Measurements from ENCODE around the gene SPTBN4.
A peak's percentile ranks its signal among the peaks of the same experiment; 100 is the strongest.
"Not testable (repeated sequence)": the region's sequence is repeated elsewhere in the genome, so short reads cannot be mapped to it uniquely, and the experiment has no call there.

The SPTBN4 gene

GRCh38 chr19:40442328-40443130 lies 24.3 kb upstream of the SPTBN4 start:
- FAIRE-seq = no peak

DNA sequence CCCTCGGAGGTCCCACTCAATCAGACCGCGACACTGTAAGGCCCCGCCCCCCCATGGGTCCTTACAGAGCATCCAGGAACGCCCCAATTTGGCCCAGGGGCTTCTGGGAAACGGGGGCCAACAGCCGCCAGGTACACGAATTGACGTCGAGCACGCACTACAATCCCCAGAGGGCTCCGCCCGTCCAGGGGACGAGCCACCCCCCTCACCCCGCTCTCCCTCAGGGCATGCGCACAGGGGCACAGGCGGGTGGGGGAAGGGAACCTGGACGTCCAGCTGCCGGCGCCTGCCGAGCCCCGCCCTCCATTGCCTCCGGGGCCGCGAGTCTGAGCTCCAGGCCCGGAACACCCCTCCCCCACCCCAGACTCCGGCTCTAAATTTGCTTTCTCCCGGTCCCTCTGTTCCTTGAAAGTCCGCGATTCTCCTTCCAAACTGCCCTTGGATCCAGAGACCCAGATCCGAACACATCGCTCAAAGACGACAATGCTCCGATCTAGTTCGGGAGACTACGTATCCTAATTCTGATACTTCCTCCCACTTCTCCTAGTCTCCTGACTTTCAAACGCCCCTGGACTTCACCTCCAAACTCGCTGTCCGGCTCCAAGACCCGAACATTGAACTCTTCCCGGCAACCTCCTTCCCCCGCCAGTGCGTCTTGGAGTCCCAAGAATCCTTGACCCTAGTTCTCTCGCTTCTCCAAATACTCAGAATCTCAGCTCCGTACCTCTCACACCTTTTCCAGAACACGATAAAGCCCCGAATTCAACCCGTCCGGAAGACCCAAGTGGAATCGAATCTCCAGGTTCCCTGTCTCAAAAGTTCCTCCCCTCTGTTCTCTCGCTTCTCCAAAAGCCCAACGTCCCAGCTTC lies 23.4 kb upstream of the SPTBN4 start:
- peak; percentile 98 for FAIRE-seq

DNA sequence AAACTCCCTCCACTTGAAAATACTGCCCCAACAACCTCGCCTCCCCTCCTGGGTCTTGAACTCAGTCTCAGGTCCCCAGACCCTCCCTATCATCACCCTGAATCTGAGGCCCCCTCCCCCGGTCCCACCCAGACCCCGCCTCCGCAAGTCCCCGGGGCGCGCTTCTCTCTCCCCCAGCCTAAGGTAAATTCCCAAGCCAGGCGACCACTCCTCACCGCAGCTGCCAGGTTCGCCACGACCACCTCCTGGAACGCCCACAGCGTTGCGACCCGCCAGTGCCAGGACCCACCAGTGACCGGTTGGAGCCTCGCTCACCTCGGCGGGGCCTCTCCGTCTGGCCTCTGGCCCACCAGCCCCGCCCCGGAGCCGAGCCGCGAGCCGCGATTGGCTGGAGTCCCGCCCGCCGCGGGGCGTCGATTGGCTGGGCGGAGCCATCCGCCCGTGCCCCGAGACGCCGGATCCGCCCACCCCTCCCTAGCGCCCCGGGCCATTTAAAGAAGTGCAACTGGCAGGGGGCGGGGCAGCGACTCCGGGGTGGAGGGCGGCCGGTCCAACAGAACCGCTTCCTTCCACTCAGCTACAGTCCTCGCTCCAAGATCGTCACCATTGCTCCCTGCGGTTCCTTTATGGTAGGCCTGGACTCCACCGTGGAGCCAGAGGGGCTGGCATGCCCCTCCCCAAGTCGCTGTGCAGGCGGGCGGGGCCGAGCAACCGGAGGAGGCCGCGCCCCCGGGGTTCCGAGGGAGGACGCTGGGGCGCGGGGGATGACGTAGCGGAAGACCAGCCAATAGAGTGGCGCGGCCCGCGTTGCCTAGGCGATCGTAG lies 22.6 kb upstream of the SPTBN4 start, which contains the start of gene SERTAD3:
Gene SERTAD3 (minus strand): TSS at position 336 of the 825 bp plus-strand sequence. CDS start 2,255 bp downstream, outside the sequence.
- peak; percentile 77 for FAIRE-seq

GRCh38 chr19:40444825-40445312 lies 21.9 kb upstream of the SPTBN4 start:
- no peak for FAIRE-seq

DNA sequence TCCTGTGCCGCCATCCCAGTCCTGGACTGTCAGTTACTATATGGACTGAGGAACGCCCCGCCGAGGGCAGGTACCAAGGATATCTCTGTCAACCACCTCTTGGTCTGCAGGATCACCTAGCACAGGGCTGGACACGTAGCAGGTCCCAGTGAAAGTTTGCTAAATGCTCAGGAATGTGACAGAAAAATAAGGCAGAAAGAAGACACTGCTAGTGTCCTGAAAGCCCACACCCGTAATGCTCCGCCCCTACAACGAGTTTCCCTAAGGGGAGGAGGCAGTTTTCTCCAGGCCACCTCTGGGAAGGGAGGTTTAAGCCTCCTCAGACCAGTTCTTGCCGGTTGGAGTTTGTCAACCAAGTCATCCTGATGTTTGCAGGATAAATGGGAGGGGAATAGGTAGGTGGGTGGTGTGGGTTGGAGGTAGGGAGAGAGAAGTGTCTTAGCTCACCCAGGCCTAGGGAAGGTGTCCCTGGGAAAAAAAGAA lies 21.0 kb upstream of the SPTBN4 start:
- no peak for FAIRE-seq

- no peak for FAIRE-seq
These were observed 20.5 kb upstream of the SPTBN4 start for GRCh38 chr19:40446263-40446784.

GRCh38 chr19:40449506-40449905 lies 17.3 kb upstream of the SPTBN4 start:
- no peak for FAIRE-seq

GRCh38 chr19:40450664-40451063 lies 16.1 kb upstream of the SPTBN4 start:
- no peak for FAIRE-seq

- no peak for FAIRE-seq
These were observed 14.8 kb upstream of the SPTBN4 start for GRCh38 chr19:40452016-40452415.

DNA sequence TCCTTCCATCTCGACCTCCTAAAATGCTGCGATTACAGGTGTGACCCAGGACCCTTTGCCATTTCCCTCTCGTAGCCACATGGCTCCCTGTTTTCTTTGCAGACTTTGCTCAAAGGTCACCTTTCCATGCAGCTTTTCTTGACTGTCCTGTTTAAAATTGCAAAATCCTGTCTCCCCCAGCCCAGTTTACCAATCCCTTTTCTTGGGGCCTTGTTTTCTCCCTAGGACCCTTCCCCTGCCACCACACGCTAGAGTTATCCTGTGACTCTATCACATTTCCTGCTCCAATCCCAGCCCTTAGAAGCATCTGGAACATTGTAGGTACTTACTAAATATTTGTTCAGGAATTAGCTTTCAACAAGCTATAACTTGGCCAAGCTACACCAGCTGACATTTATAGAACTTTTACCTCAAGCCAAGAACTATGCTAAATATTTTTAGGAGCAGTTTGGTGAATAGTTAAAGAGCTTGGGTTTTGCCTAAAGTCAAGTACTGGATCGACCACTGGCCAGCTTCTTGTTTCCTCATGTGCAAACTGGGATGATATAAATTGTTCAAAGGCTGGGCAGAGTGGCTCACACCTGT lies 13.6 kb upstream of the SPTBN4 start:
- no peak for FAIRE-seq

DNA sequence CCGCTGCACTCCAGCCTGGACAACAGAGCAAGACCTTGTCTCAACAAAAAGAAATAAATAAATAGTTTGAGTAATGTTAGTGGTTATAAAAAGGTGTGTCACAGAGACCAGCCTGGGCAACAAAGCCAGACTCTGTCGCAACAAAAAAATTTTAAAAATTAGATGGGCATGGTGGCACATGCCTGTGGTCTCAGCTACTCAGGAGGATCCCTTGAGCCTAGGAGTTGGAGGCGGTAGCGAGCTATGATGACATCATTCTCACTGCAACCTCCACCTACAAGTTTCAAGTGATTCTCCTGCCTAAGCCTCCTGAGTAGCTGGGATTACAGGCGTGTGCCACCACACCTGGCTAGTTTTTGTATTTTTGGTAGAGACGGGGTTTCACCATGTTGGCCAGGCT lies 12.9 kb upstream of the SPTBN4 start:
- not testable (repeated sequence) for FAIRE-seq

GRCh38 chr19:40457048-40457447 lies 9.8 kb upstream of the SPTBN4 start:
- no peak for FAIRE-seq

- FAIRE-seq = no peak
These were observed 8.7 kb upstream of the SPTBN4 start for GRCh38 chr19:40457953-40458596.

DNA sequence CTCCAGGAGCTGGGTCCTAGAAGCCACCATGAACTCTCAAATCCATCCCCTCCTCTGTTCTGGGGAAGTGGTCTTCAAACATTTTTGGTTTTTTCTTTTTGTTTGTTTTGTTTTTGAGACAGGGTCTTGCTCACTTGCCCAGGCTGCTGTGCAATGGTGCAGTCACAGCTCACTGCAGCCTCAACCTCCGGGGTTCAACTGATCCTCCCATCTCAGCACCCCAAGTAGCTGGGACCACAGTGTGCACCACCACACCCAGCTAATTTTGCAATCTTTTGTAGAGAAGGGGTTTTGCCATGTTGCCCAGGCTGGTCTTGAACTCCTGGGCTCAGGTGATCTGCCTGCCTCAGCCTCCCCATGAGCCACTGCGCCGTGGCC lies 8.2 kb upstream of the SPTBN4 start:
- FAIRE-seq = no peak

GRCh38 chr19:40460185-40460584 lies 6.6 kb upstream of the SPTBN4 start:
- no peak for FAIRE-seq

DNA sequence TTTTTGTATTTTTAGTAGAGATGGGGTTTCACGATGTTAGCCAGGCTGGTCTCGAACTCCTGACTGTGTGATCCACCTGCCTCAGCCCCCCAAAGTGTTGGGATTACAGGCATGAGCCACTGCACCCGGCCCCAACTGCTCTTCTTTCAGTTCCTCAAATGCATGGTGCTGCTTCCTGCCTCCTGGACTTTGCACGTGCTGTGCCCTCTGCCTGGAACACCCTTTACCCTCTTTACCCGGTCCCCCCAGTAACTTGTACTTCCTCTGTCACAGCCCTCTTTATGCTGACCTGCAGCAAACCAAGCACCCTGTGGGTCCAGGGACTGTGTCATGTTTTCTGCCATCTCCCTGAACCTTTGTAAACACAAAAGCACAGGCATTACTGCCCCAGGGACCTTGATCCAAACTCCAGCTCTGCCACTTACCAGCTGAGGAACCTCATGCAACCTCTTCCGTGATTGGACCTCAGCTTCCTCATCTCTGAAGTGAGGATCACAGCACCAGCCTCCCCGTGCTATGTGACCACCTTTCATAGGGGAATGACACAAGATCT lies 5.1 kb upstream of the SPTBN4 start:
- FAIRE-seq = no peak

DNA sequence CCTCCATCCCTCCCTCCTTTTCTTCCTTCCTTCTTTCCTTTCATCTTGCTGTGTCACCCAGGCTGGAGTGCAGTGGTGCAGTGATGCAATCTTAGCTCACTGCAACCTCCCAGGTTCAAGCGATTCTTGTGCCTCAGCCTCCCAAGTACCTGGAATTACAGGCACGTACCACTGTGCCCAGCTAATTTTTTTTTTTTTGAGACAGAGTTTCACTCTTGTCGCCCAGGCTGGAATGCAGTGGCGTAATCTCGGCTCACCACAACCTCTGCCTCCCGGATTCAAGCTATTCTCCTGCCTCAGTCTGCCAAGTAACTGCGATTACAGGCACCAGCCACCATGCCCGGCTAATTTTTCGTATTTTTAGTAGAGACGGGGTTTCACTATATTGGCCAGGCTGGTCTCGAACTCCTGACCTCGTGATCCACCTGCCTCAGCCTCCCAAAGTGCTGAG lies 3.2 kb upstream of the SPTBN4 start:
- FAIRE-seq = not testable (repeated sequence)

GRCh38 chr19:40464059-40465024 lies 2.5 kb upstream of the SPTBN4 start:
- FAIRE-seq = peak; percentile 75

DNA sequence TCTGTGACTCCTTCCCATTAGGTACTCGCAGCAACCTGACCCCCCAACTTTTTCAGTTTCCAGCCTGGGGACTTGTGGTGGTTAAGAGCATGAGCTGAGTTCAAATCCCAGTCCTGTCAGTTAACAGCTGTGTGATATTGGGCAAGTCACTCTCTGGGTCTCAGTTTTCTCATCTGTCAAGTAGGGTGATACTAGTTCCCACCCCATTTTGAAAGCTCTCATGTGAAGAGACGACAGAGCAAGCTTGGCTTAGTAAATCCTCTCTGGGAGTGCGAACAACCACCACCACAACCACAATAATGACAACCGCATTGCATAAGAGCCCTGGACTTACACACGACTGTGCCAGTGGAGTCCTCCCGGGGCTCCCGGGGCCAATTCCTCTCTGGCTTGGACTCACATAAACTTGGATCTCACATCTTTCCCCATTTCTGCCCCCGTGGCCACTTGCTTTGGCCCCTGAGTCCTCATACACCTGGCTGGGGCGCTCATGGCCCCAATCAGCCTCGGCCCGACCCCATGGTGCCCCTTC lies 1.7 kb upstream of the SPTBN4 start:
- no peak for FAIRE-seq
